ENCODE results near the gene ERBB4. TPM values are rescaled to one million over a fixed set of nuclear protein-coding genes. Genes with fewer than 3 reads are reported as not detected.

The ERBB4 gene
- total RNA-seq, 1 donor from 2014 or later: 8.3 TPM

GRCh38 chr2:212528106-212528856 lies 10.3 kb downstream of the ERBB4 start:
- peak overlapping the region; percentile 4 for H3K4me3 ChIP-seq

GRCh38 chr2:212526059-212526458 lies 12.5 kb downstream of the ERBB4 start:
- DNase-seq: no peak
- no peaks in the 10 kb centered on the region for H3K27me3 ChIP-seq (ENCODE audit: low read depth)
- no peaks in the 10 kb centered on the region for H3K36me3 ChIP-seq
- no peaks in the 10 kb centered on the region for H3K9me3 ChIP-seq (replicated peaks)
- peaks cover 41% of the 10 kb centered on the region for H3K4me1 ChIP-seq
- H3K27ac ChIP-seq (replicated peaks): peak overlapping the region; percentile 47
- no peak for TF ChIP-seq CTCF (IDR thresholded peaks at IDR 0.05; ENCODE audit: borderline replicate concordance)
- intact Hi-C loops (cut with micrococcal nuclease): no loop called here
- peak overlapping the region; percentile 11 for H3K4me3 ChIP-seq

More at GRCh38 chr2:212528106-212528856, 10.3 kb downstream of the ERBB4 start:
- Histone ChIP-seq H3K9me3 (replicated peaks) (no peaks in the 10 kb centered on the region), H3K27ac (replicated peaks) (peak overlapping the region; percentile 52), H3K36me3 (no peaks in the 10 kb centered on the region), H3K27me3 (ENCODE audit: low read depth) (no peaks in the 10 kb centered on the region), H3K4me1 (peaks cover 41% of the 10 kb centered on the region)
- TF ChIP-seq CTCF (IDR thresholded peaks at IDR 0.05; ENCODE audit: borderline replicate concordance): peak; percentile 7
- DNase-seq: no peak
- intact Hi-C loops (cut with micrococcal nuclease): no loop called here

DNA sequence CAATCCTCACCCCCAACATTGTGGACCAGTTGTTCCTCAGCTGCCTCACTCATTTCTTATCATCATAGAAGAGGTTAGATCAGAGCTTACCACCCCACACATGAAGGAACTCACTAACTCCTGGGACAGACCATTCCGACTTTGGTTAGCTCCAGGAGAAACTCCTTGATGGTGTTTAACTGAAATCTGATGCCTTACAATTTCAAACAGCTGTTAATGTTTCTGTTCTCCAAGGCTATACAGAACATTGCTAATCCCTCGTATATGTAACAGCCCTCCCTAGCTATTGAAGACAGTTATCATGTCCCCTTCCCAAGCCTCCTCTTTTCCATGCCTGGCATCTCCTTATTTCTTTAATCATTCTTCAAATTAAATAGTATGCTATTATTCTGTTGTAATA lies 14.8 kb downstream of the ERBB4 start:
- Histone ChIP-seq H3K4me3 (no peak overlapping the region), H3K36me3 (no peaks in the 10 kb centered on the region), H3K27me3 (ENCODE audit: low read depth) (no peaks in the 10 kb centered on the region), H3K9me3 (replicated peaks) (no peaks in the 10 kb centered on the region), H3K4me1 (peaks cover 31% of the 10 kb centered on the region), H3K27ac (replicated peaks) (no peak overlapping the region)
- DNase-seq: no peak
- no peak for TF ChIP-seq CTCF (IDR thresholded peaks at IDR 0.05; ENCODE audit: borderline replicate concordance)
- intact Hi-C loops (cut with micrococcal nuclease): no loop called here

GRCh38 chr2:212520340-212520739 lies 18.3 kb downstream of the ERBB4 start:
- intact Hi-C loops (cut with micrococcal nuclease): no loop called here

GRCh38 chr2:212517693-212518092 lies 20.9 kb downstream of the ERBB4 start:
- H3K4me3 ChIP-seq: no peak overlapping the region
- DNase-seq: no peak
- no peak for TF ChIP-seq CTCF (IDR thresholded peaks at IDR 0.05; ENCODE audit: borderline replicate concordance)
- intact Hi-C loops (cut with micrococcal nuclease): no loop called here
- H3K9me3 ChIP-seq (replicated peaks): no peaks in the 10 kb centered on the region
- no peak overlapping the region for H3K27ac ChIP-seq (replicated peaks)
- no peaks in the 10 kb centered on the region for H3K27me3 ChIP-seq (ENCODE audit: low read depth)
- H3K36me3 ChIP-seq: no peaks in the 10 kb centered on the region
- H3K4me1 ChIP-seq: no peaks in the 10 kb centered on the region

More at GRCh38 chr2:212520340-212520739, 18.3 kb downstream of the ERBB4 start:
- Histone ChIP-seq H3K27ac (replicated peaks) (no peak overlapping the region), H3K36me3 (no peaks in the 10 kb centered on the region), H3K9me3 (replicated peaks) (no peaks in the 10 kb centered on the region), H3K4me1 (peaks cover 12% of the 10 kb centered on the region), H3K4me3 (no peak overlapping the region), H3K27me3 (ENCODE audit: low read depth) (no peaks in the 10 kb centered on the region)
- DNase-seq: no peak
- TF ChIP-seq CTCF (IDR thresholded peaks at IDR 0.05; ENCODE audit: borderline replicate concordance): peak; percentile 38
